ENCODE measurements around the gene KCNIP4. TPM values are rescaled to one million over a fixed set of nuclear protein-coding genes. Genes with fewer than 3 reads are reported as not detected.
A peak's percentile ranks its signal among the peaks of the same experiment; 100 is the strongest.

The KCNIP4 gene
- total RNA-seq, 1 donor = not detected

DNA sequence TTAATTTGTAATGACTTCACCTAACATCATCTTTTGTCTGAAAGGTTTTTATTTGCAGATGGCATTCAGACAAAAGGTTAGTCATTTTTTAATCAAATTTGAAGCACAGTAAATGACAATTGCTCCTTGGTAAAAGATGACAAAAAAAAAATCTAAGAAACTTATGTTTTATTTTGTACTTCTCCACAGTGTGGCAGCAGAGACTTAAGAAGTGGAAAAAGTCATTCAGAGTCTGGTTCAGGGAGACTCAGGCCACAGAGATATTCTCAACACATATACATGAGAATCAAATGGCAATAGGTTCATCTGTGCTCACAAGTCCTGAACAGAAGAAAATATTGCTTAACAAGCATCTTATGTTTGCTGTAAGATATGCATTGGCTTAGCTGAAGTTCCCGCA is 436.2 kb downstream of the KCNIP4 start:
- peak in 2 of 3 donors; percentile 3 to 65 for DNase-seq (ENCODE audit: low read depth in 2 of 3, low spot score in 2 of 3)

DNA sequence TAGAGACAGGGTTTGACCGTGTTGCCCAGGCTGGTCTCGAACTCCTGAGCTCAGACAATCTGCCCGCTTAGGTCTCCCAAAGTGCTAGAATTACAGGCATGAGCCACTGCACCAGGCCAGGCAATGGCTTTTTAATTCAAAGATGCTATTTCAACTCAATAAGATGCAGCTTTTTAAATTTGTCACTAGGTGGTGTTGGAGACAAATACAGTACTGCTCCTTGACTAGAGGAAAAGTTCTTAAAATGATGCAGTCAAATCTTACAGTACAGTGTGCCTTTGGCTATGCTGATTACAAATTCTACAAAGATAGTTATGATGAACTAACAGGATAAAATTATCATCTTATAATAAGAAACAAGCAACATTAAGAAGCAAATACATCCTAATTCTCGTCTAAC is 441.1 kb downstream of the KCNIP4 start:
- DNase-seq (ENCODE audit: low read depth in 2 of 3, low spot score in 2 of 3) = peak in 1 of 3 donors; percentile 1

DNA sequence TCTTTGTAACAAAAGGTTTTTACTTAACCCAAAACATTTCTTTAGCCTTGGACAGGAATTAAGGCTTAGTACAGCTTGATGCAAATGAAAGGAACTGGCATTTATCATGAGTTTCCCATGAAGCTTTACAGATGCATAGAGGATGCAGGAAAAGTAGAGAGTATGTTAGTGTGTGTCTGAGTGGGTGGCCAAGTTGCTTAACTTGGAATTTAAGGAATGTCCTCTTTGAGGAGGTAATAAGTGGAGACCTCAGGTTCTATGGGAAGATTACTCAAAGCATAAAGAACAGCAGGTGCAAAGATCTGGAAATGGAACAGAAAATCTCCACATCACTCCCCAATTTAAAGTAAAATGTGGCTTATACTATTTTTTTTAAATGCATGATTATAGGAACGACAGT is 457.9 kb downstream of the KCNIP4 start:
- DNase-seq (ENCODE audit: low read depth in 2 of 3, low spot score in 2 of 3) = no peak

DNA sequence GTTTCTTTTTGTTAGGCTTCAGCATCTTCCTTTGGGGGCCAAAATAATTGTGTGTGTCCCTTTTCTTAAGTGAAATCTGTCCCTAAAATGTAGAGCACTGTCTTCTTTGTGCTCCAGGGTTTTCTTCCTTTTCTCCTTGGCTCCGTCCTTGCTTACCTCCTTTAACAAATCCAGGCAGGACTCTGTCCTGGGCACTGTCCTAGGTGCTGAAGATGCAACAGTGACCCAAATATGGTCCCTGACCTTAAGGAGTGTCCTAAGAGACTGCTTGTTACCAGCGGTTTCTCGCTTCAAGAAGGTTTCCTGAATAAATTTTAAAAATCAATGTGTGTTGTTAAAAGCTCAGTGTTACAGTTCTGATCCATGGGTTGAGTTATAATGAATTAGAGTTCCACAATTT is 471.8 kb downstream of the KCNIP4 start:
- DNase-seq (ENCODE audit: low read depth in 2 of 3, low spot score in 2 of 3) = no peak

DNA sequence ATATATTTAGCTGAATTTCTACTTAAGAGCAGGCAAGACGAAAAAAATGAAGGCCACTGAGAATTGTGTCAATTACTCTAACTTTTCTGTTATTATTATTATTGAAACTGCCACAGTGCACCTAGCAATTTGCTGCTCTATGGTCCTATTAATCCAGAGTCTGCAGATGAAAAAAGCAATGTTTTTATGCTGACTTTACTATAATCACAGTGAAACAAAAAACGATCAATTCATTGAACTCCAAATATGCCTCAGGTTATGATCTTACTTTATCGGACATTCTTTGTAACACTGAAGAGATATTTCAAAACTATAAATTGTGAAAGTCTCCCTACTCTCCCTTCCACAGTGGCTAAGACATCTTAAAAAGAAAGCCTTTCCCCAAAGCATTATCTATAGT is 474.4 kb downstream of the KCNIP4 start:
- DNase-seq (ENCODE audit: low read depth in 2 of 3, low spot score in 2 of 3) = no peak

DNA sequence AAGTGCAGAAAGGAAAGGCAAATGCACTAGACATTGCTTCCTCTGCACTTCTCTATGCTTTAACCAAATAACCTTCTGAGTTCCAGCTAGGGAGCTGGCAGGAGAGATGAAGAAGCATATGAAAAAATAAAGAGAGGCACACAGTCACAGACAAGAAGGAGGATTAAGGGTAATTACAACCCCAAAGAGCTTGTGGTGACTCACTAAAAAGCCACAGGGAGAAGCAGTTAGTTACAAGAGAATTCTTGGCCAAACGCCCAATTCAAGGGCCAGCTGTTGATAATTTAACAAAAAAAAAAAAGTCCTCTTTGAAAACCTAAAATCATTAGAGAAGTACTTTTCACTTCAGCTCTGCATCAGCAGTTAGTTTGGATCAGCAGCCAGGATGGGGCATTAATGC is 478.0 kb downstream of the KCNIP4 start:
- peak in 1 of 3 donors; percentile 60 for DNase-seq (ENCODE audit: low read depth in 2 of 3, low spot score in 2 of 3)

DNA sequence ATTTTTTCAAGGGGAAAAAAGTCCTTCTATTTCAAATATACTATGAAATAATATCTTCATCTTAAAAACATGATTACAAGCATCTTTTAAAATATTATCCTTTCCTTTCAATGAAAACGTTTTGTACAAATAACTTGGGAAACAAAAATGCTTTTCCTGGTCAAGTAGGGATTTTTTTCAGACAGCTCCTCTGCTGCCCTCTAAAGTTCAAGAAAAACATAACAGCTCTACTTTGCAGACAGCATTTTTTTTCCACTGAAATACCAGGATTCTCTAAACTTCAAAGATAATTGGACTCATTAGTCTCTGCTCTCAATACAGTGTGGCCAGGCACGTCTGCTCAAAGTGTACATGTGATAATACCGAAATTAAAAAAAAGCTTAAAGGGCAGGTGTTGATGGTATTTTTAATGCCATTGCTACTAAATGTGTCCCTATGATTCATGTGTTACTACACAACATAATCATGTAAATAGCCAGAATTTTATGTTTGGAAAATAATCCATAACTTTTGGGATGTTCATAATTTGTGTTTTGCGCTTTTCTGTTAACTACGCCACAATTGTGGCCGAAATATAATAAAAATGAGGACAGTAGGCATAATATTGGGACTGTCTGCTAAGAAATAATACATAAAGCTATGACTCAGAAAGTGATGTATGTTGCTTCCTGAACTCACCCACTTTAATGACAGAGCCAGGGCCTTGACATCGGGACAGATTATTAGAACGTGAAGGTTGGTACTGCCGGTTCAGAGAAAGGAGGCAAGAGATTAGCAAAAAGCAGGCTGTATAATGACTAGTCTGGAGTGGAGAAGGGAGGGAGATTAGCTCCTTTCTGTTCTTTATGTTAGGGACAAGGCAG is 478.9 kb downstream of the KCNIP4 start:
- peak in 1 of 3 donors; percentile 1 for DNase-seq (ENCODE audit: low read depth in 2 of 3, low spot score in 2 of 3)

DNA sequence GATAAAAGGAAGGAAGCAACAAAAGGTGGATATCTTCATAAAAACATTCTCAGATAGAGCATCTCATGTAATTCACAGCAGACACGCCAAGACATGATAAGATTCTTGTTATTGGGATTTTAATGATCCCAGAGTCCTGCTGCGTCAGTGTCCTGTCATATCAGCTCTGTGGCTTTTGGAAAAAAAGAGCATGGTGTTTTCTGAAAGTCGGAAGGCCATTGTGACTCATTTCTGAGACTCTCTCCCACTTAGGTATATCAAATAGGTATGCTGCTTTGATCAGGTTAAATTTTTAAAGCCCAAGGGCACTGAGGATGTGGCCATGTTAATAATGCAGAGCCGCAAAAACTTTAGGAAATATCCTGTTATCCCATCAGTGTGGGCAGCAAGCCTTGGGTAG is 481.0 kb downstream of the KCNIP4 start:
- no peak for DNase-seq (ENCODE audit: low read depth in 2 of 3, low spot score in 2 of 3)

DNA sequence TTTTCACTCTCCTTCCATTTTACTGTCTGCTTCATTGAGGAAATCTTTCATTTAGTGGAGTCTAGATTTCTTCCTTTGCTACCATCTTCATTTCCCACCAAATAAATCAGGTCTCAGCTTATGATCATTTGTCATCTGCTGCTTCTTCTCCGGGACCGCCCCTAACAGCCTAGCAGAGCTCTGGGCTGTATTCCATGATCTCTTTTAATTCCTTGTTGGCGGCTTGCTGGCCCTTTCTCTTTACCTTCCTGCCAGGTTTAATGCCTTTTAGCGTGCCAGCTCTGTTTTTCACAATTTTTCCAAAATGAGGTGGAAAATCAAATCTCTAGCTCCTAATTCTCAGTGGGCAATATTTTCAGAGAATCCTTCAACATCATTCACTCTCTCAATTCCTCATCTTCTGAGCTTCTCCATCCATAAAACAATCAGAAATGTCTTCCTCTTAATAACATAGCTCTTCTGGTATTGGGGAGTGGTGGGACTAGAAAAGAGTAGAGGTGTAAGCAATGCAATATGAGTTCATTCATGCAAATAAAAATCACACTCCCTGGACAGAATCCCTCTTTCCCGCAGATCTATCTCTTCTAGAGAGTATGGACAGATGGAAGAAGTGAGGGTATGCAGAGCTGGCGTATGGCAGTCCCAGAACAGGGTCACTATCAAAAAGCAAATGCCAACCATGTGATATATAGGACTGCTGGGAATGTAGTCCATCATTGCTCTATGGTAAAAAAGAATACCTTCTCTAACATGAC is 491.3 kb downstream of the KCNIP4 start:
- no peak for DNase-seq (ENCODE audit: low read depth in 2 of 3, low spot score in 2 of 3)

DNA sequence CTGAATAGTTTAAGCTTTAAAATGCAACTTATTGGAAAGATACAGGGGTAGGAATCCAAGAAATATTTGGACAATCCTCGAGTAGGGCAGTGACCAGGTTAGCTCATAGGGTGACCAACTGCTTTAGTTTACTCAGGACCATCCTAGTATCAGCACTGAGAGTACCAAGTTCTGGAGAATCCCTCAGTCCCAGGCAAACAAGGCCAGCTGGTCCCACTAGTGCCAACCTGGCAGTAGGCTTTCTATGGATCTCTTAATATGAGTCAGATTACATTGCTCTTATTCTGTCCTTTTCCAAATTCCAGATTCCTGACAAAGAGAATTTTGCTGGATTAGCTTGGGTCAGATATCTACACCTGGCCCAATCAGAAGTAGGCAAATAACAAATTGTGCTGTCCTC is 493.7 kb downstream of the KCNIP4 start:
- no peak for DNase-seq (ENCODE audit: low read depth in 2 of 3, low spot score in 2 of 3)

DNA sequence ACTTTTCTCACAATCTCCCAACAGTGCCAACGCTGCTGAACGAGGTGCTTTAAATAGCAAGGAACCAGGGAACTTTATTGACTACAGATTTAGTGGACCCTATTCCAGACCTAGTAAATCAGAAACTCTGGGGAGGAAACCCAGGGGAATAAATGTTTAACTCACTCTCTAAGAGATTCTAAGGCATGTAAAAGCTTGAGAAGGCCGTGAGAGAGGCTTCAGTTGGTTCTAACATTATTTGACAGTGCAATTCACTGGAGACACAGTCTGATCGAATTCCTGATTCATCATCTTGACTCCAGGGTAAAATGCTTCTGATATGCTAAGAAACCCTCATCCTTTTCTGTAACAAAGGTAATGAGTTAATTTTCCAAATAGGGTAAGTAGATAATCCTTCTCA is 494.4 kb downstream of the KCNIP4 start:
- DNase-seq (ENCODE audit: low read depth in 2 of 3, low spot score in 2 of 3) = no peak

DNA sequence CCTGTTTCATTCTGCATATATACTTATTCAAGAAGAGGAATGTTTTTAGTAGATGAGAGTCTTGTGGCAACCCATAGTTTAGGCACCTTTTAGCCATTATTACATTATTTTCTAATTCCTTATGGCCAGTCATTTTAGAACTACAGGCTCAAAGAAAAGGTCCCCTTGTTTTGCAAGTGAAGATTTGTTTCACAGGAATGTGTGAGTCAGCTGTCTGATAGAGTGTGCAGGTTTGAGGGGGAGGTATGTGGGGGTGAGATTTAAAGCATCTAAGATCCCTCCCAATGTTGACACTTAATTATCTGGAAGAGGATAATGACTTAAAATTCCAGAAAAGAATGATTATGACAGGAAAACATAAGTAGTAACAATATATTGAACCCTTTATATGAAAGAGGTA is 495.6 kb downstream of the KCNIP4 start:
- no peak for DNase-seq (ENCODE audit: low read depth in 2 of 3, low spot score in 2 of 3)

DNA sequence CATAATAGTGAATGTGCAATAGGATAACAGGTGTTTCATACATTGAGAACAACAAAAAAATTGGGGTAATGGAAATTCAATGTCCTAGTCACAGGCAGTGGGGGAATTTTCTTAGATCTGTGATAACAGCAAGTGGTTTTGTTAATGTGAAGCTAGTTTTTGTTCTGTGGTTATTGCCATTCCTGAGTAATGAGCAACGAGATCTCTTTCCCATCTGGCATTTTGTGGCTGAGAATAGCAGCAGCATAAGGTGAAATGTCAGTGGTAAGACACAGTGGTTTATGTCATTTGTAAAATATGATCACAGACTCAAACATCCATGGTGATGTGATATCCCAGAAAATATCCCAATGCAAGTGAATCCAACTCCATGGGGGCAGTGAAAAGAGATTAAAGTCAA is 497.5 kb downstream of the KCNIP4 start:
- DNase-seq (ENCODE audit: low read depth in 2 of 3, low spot score in 2 of 3) = no peak

DNA sequence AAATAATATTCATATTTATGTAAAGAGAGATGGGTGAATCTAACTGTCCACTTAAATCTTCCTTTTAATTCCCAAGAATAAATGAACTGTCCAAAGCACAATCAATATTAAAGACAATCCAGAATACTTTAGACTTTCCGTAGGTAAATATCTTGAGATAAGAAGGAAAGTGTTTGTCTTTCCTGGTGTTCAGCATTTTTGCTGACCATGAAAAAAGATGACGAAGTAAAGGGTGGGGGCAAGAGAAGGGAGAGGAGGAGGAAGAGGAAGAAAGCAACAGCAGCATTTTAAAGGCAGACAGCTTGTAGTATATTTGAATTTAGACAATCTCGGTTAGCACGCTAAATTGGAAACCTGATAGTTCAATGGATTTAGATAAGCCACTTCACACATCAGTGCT is 498.2 kb downstream of the KCNIP4 start:
- no peak for DNase-seq (ENCODE audit: low read depth in 2 of 3, low spot score in 2 of 3)

DNA sequence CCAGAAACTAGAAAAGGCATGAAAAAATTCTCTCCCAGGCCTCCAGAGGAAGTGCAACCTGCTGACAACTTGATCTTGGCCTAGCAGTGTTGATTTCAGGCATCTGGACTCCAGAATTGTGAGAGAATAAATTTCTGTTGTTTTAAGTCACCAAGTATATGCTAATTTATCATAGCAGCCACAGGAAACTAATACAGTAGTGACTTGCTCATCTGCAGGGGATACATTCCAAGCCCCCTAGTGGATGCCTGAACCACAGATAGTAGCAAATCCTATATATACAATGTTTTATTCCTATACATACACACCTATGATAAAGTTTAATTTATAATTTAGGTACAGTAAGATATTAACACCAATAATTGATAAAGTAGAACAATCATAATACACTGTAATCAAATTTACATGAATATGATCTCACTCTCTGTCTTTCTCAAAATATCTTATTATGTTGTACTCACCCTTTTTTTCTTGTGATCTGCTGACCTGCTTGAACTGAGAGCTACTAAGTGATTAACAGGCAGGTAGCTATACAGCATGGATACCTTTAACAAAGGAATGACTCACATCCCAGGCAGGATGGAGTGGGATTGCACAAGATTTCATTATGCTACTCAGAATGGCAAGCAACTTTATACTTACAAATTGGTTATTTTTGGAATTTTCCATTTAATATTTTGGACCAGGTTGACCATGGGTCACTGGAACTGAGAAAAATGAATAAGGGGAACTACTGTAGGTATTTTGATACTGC is 501.1 kb downstream of the KCNIP4 start:
- no peak for DNase-seq (ENCODE audit: low read depth in 2 of 3, low spot score in 2 of 3)

DNA sequence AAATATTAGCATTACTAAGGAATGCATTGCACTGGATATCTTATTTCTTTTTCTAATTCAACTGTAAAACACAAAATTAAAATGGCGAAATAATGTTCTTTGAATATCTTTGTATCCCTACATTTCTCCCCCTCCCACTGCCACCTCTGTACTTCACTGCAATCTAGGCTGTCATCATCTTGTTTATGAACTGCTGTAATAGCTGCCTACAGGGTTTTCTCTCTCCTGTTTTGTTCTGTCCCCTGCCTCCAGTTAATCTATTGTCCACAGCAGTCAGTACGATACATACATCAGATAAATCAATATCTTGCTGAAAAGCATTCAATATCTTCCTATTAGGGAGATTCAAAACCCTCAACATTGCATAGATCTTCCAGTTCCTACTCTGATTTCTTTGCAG is 528.4 kb downstream of the KCNIP4 start:
- no peak for DNase-seq (ENCODE audit: low read depth in 2 of 3, low spot score in 2 of 3)

DNA sequence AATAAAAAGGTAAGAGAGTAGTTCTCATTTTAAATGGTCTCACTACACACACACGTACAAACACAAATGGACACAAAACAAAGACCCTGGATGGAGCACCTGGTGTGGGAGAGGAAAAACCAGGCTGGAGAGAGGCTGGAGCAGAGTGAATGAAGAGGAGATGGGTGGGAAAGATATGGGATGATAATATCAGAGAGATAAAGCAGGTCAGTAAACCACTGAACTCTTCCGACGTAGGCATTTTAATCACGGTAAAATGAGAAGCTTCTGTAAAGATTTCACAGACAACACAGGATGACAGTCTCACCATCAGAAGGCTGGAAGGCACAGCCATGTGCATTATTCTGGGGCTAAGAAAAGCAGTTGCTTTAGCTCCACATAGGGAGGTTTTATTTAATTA is 532.8 kb downstream of the KCNIP4 start:
- no peak for DNase-seq (ENCODE audit: low read depth in 2 of 3, low spot score in 2 of 3)

DNA sequence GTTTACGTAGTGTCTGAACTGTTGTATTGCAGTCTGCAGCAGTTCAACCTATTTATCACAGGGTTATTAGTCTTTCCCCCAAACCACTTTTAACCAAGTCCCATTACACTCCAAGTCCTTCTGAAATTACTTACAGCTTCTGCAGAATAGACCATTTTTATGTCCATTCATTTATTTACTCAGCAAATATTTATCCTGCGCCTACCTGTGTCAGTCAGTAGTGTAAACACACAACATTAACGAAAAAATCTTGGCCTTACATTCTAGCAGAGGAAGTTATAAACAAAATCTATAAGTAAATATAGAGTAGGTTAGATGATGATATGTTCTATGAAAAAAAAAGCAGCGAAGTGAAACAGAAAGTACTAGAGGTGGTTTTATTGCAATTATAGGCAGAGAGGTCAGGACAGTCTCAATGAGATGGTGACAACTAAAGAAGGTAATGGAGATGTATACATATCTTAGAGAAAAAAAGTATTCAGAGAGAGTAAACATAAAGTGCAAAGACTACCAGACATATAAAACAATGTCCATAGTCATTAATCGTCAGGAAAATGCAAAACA is 534.7 kb downstream of the KCNIP4 start:
- no peak for DNase-seq (ENCODE audit: low read depth in 2 of 3, low spot score in 2 of 3)

DNA sequence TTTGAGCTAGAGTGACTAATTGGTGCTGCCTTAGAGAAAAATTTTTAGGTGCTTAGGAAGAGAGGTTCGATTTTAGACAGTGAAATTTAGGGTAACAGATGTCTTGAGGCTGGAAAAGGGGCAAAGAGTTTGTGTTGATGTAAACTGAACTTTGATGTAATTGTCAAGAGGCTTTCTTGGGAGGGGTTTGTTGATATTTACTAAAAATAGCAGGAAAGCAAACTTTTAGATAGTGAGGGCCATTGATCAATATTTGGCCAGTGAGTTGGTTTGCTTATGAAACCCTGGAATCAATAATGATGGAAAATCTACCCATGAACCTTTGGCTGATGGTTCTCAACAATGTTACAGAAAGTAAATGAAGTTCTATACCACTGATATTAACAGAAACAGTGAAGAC is 537.5 kb downstream of the KCNIP4 start:
- DNase-seq (ENCODE audit: low read depth in 2 of 3, low spot score in 2 of 3) = no peak

DNA sequence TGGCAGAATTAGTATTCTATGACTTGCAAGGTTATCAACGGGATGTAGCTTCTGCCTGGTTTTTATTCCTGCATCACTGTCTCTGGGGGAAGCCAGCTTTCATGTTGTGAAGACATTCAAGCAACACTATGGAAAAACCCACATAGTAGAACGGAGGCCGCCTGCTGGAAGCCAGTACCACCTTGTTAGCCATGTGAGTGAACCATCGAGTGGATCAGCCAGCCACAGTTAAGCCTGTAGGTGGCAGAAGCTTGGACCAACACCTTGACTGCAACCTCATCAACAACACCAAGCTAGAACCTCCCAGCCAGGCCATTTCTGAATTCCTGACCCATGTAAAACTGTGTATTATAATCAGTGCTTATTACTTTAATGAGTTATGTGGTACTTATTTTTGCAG is 538.2 kb downstream of the KCNIP4 start:
- no peak for DNase-seq (ENCODE audit: low read depth in 2 of 3, low spot score in 2 of 3)

DNA sequence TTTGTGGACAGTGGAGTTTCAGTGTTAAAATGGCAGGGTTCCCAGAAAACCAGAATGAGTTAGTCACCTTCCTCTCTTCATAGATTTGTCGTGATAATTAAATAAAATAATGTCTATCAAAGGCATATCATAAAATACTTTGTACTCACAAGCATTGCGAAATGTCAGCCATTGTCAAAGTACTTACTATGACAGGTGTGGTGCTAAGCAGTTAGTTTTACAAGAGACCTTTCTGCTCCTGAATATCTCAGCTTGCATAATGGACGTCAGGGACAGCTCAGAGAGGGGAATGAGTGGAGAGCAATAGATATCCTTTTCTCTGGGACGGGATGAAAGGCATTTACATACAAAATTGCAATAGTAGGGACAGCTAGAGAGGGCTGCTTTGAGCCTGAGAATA is 560.9 kb downstream of the KCNIP4 start:
- DNase-seq (ENCODE audit: low read depth in 2 of 3, low spot score in 2 of 3) = no peak
